ENCODE data around the gene ALG1L2.
"Not testable (repeated sequence)": the region's sequence is repeated elsewhere in the genome, so short reads cannot be mapped to it uniquely, and the experiment has no call there.

Gene ALG1L2

GRCh38 chr3:130094491-130094941 is 12.9 kb downstream of the ALG1L2 start:
- peak; percentile 34 for DNase-seq

GRCh38 chr3:130095858-130096257 is 14.2 kb downstream of the ALG1L2 start:
- DNase-seq, result not testable (repeated sequence)

GRCh38 chr3:130097096-130097495 is 15.5 kb downstream of the ALG1L2 start:
- DNase-seq, result not testable (repeated sequence)

- not testable (repeated sequence) for DNase-seq
Observed at GRCh38 chr3:130097690-130098638, 16.3 kb downstream of the ALG1L2 start.

- DNase-seq, result not testable (repeated sequence)
Observed at GRCh38 chr3:130098639-130099385, 17.2 kb downstream of the ALG1L2 start.

- not testable (repeated sequence) for DNase-seq
Observed at GRCh38 chr3:130102545-130102944, 20.9 kb downstream of the ALG1L2 start.

- not testable (repeated sequence) for DNase-seq
Observed at GRCh38 chr3:130104191-130104590, 22.6 kb downstream of the ALG1L2 start.

GRCh38 chr3:130107333-130107995 is 25.8 kb downstream of the ALG1L2 start:
- DNase-seq, result not testable (repeated sequence)

GRCh38 chr3:130108836-130109585 is 27.4 kb downstream of the ALG1L2 start:
- not testable (repeated sequence) for DNase-seq

GRCh38 chr3:130110386-130111169 is 28.9 kb downstream of the ALG1L2 start:
- DNase-seq, result not testable (repeated sequence)

GRCh38 chr3:130111185-130111864 is 29.7 kb downstream of the ALG1L2 start:
- peak; percentile 97 for DNase-seq

- peak; percentile 99 for DNase-seq
Observed at GRCh38 chr3:130111865-130112747, 30.5 kb downstream of the ALG1L2 start.

- DNase-seq, result not testable (repeated sequence)
Observed at GRCh38 chr3:130112748-130113073, 31.1 kb downstream of the ALG1L2 start.

- DNase-seq, result not testable (repeated sequence)
Observed at GRCh38 chr3:130115400-130115799, 33.8 kb downstream of the ALG1L2 start.

- no peak for DNase-seq
Observed at GRCh38 chr3:130117933-130118332, 36.3 kb downstream of the ALG1L2 start.

- DNase-seq, result not testable (repeated sequence)
Observed at GRCh38 chr3:130119824-130120223, 38.2 kb downstream of the ALG1L2 start.

GRCh38 chr3:130120291-130120690 is 38.7 kb downstream of the ALG1L2 start:
- not testable (repeated sequence) for DNase-seq

- not testable (repeated sequence) for DNase-seq
Observed at GRCh38 chr3:130122891-130123775, 41.5 kb downstream of the ALG1L2 start.

GRCh38 chr3:130125406-130125805 is 43.8 kb downstream of the ALG1L2 start:
- DNase-seq, result not testable (repeated sequence)

Measured in activated T-cell treated with anti-CD3 and anti-CD28 coated beads, Interleukin-2, amount 50 U/mL, for 1 hour (primary cell).